Measurements from ENCODE around the gene KAZALD1.

DNA sequence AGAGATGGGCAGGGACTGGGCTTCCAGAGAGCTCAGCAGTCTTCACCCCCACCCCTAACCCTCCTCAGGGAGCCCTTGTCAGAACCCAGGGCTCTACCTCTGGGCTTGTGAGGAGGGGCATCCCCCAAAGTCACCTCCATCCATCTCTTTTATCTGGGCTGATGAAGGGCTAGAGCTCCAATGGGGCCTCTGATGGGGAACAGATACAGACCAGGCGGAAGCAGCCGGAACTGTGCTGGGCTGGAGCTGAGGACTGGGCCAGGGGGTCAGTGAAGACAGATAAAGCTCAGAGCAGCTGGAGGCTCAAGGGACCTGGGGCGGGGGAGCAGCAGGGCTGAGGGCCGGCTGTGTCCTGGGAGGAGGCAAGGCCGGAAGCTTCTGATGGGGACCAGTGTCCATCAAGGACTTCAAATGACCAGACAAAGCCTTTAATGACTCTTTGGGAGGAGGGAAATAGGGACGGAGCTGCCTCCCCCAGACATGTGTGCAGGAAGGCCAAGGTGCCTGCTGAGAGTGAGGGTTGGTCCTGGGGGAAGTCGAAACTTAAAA lies 10.2 kb downstream of the KAZALD1 start:
- TF ChIP-seq, protein P1, sequence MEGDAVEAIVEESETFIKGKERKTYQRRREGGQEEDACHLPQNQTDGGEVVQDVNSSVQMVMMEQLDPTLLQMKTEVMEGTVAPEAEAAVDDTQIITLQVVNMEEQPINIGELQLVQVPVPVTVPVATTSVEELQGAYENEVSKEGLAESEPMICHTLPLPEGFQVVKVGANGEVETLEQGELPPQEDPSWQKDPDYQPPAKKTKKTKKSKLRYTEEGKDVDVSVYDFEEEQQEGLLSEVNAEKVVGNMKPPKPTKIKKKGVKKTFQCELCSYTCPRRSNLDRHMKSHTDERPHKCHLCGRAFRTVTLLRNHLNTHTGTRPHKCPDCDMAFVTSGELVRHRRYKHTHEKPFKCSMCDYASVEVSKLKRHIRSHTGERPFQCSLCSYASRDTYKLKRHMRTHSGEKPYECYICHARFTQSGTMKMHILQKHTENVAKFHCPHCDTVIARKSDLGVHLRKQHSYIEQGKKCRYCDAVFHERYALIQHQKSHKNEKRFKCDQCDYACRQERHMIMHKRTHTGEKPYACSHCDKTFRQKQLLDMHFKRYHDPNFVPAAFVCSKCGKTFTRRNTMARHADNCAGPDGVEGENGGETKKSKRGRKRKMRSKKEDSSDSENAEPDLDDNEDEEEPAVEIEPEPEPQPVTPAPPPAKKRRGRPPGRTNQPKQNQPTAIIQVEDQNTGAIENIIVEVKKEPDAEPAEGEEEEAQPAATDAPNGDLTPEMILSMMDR (conservative IDR thresholded peaks at IDR 0.05; ENCODE audit: low read depth, low read length), result no peak
- TF ChIP-seq EZH2 (IDR thresholded peaks at IDR 0.05; ENCODE audit: borderline replicate concordance, low read depth, low read length, poor library complexity, severe bottlenecking), result no peak

Data from A673 (cell line).